HG03575 (cell line): ENCODE results near the gene CTNNA3.

ENCODE experiments used
- ATAC-seq: cut with Tn5 transposase; IDR thresholded peaks from one replicate; pipeline ENCODE4 v1.9.1; 2021; ENCODE audit not compliant: unreplicated experiment, insufficient number of reproducible peaks, low FRiP score; ENCODE audit errors: extremely low read depth

The CTNNA3 gene

GRCh38 chr10:66828957-66829356 is 867.0 kb downstream of the CTNNA3 start:
- ATAC-seq: no peak

- no peak for ATAC-seq
Observed at GRCh38 chr10:66827353-66827752, 868.6 kb downstream of the CTNNA3 start.

GRCh38 chr10:66823301-66823700 is 872.7 kb downstream of the CTNNA3 start:
- ATAC-seq: no peak

- no peak for ATAC-seq
Observed at GRCh38 chr10:66822801-66823200, 873.2 kb downstream of the CTNNA3 start.

DNA sequence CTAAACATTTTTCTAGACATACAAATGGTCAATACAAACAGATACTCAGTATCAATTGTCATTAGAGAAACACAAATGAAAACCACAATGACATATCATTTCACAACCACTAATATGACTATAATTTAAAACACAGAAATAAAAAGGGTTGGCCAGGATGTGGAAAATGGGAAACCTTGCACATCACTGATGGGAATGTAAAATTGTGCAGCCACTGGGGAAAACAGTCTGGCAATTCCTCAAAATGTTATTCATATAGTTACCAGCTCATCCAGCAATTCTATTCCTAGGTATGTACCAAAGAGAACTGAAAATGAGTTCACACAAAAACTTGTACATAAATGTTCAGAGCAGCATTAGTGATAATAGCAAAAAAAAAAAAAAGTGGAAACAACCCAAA is 876.3 kb downstream of the CTNNA3 start:
- ATAC-seq: no peak

- ATAC-seq: no peak
Observed at GRCh38 chr10:66813122-66813521, 882.9 kb downstream of the CTNNA3 start.

GRCh38 chr10:66811211-66811610 is 884.8 kb downstream of the CTNNA3 start:
- no peak for ATAC-seq

DNA sequence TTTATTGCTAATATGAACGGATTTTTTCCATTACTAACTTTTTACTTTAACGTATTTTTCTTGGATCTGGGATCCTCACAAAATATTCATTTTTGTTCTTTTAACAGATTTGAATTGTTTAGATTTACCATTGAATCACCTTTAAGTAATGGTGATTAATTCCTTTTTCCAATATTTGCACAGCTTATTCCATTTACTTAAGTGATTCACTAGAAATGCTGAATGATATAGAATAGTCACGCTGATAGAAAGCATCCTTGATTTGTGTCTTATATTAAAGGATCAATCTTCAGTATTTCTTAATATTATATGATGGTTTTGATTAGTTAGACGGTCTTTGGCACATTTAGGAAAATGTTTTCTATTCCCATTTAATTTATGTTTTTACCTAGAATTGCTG is 886.6 kb downstream of the CTNNA3 start:
- no peak for ATAC-seq

DNA sequence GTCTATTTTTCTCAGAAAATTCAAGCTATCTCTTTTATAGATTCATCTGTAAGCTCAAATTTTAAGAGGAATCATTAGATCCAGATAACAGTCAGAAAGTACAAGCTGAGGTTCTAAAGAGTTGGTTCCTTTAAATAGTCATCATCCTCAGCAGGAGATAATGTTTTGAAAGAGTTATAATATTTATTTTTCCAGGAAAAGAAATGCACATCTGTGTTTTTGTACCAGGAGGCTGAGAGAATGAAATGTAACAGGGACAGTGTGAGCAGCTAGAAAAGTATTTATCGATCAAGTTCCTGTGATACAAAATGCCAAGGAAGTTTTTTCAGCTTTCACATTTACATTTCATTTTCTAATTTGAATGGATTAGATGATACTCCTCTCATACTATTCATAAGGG is 890.4 kb downstream of the CTNNA3 start:
- no peak for ATAC-seq

- no peak for ATAC-seq
Observed at GRCh38 chr10:66804962-66805361, 891.0 kb downstream of the CTNNA3 start.

DNA sequence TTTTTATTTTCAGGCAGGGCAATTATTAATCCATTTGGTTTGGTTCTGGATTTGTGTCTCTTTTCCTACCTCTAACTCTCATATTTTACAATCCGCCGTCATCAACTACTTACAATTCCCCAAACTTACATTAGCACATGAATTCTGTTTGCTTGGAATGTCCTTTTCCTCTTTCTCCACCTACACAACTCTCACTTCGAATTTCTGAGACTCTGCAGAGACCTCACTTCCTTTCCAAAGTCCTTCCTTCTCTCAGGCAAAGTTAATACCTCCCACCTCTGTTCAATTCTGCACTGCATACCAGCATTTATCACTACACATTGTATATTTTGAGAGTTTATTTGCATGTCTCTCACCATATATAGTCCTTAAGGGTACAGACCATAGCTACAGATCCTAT is 892.8 kb downstream of the CTNNA3 start:
- no peak for ATAC-seq

GRCh38 chr10:66799474-66799873 is 896.5 kb downstream of the CTNNA3 start:
- ATAC-seq: no peak

DNA sequence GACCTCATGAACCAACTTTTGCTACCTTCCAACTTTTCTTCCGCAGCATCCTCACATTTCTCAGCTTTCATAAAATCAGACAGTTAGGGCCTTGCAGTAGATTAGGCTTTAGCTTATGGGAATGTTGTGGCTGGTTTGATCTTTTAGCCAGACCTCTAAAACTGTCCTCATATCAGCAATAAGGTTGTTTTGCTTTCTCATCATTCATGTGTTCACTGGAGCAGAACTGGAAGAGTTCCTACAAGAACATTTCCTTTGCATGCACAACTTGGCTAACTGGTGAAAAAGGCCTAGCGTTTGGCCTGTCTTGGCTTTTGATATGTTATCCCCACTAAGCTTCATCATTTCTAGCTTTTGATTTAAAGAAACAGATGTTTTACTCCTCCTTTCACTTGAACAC is 900.1 kb downstream of the CTNNA3 start:
- no peak for ATAC-seq

DNA sequence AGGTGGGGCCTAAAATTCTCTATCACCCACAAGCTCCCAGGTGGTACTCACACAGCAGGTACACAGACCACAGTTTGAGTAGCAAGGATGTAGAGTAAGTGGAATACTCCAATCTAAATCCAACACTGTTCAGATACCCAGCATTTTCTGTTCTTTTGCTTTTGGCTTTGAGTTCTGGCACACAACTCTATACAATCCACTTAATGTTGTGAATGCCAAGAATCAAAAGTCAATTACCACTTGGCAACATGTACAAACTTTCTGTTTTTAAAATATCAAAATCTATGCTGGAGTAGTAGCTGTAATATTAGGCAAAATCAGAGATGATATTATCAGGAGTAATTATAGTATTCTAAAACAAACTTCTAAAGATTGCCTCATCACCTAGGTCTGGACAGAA is 903.6 kb downstream of the CTNNA3 start:
- no peak for ATAC-seq

DNA sequence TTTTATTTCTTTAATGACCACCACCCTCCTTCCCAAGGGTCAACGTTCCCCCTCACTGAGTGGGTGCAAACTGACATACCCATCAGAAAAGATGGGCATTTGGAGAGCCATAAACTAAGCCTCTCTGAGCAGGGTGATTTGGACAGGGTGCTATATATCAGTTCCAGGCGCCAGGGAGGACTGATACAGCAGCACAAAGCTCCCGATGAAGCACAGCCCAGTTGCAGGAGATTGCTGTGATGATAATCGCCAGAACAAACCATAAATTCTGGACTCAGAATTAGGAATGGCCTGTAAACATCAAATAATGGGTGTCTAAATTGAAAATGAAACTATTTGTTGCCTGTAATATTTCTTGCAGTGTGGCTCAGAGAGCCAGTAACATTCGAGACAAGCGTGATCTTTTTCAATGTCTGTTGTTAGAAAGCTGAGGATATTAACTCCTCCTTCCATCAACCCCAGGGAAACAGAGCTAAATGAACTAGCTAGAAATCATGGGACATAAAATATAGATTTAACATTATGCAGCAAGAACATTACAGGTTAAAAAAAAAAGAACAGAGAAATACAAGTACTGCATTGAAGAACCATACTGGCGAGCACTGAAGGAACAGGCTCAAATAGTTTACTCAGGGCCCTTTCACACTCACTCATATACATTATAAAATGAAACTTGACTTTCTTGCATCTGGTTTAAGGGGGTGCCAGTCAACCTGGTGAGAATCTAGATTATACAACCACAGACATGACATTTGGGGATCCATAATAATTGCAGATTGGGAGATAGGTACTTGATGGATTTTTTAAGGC is 907.6 kb downstream of the CTNNA3 start:
- no peak for ATAC-seq

DNA sequence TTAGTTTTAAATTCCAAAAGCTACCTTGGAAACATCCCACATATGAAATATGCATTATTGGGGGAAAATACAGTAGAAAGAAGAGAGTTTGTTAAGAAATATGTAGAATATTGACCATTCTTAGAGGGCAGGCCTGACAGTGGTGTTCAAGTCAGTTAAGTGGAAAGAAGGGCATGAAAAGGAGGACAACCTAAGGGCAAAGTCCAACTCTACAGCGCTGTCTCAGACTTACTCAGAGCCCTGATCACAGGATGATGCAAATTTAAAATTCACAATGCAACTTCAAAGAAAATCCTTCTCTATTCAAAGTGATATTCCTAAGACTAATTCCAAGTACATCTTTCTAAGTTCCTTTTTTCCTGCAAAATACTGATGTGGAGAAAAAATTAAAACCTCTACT is 909.3 kb downstream of the CTNNA3 start:
- ATAC-seq: no peak

- no peak for ATAC-seq
Observed at GRCh38 chr10:66784770-66785169, 911.2 kb downstream of the CTNNA3 start.

GRCh38 chr10:66783316-66783715 is 912.7 kb downstream of the CTNNA3 start:
- no peak for ATAC-seq

DNA sequence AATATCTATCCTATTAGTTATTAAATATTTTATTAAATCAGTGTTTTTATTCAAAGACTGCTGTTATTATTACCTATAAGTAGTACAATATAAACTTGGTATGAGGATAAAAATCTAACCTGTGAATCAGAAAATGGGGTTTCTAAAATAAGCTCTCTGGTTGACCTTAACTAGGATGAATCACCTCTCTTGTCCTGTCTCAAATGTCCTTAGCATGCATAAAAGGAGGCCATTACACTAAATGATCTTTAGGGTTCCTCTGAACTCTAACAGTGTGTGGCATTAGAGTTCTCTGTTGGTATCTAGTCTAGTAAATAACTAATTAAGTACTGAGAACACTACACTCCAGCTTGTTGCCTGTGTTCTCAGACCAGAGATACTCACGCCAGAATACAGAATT is 913.2 kb downstream of the CTNNA3 start:
- ATAC-seq: no peak

DNA sequence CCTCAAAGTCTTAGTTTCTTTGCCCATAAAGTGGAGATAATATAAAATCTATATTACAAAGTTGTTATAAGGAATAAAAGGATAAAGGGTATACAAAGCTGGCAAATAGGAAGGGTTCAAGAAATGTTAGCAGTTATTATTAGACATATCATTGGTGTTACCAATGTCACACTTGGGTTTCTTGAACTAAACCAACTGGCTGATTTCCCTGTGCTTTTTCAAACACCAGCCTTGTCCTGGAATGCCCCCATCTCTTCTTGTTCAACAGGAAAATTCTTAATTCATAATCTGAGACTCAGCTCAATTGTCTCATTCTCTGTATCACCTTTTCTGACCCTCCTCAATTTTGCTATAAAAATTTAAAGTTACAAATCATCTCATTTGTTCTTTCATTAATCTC is 913.9 kb downstream of the CTNNA3 start:
- no peak for ATAC-seq

DNA sequence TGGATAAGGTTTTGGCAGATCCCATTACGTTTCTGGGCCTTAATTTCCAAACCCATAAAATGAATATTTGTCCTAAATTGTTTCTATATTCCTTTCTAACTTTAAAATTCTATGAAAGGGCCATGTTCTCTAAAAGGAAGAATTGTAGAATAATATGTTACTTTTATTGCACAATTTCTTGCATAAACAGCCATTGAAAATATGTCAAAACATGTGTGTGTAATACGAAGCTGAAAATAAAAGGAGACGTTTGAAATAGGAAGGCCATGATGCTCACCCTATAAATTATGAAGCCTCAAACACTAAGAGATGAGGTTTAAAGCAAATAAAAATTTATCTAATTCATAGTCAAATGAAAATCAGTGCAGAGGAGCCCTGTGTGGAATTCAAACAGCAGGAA is 915.2 kb downstream of the CTNNA3 start:
- ATAC-seq: no peak
